B cell (primary cell): ENCODE results near the gene PNMA8C. TPM values are rescaled to one million over a fixed set of nuclear protein-coding genes. Genes with fewer than 3 reads are reported as not detected.

ENCODE experiments used
- ATAC-seq: fragments of 200-7000 bp; cut with Tn5 transposase; one replicate; pipeline ENCODE4 v1.10.0; 2021; ENCODE audit warnings: low read depth, mild to moderate bottlenecking, moderate number of reproducible peaks, moderate library complexity
- CTCF ChIA-PET: fragments of 350-600 bp; sonication (Branson Sonifier 250); formaldehyde crosslinking; loops from one replicate; lab custom pipeline; 2021; ENCODE audit warnings: antibody characterized with exemption, inconsistent platforms; lab: Charles Lee
- POLR2A ChIA-PET: fragments of 350-600 bp; sonication (Branson Sonifier 250); formaldehyde crosslinking; loops from one replicate; lab custom pipeline; 2021; ENCODE audit warnings: antibody characterized with exemption; lab: Charles Lee
- DNase-seq: peaks from one replicate; pipeline ENCODE4 v3.0.0; 2013
- H2AFZ ChIP-seq: 2 replicates; pipeline ENCODE4 v1.6.1; 2012; ENCODE audit warnings: mild to moderate bottlenecking, low read depth, low read length; ENCODE audit not compliant: insufficient read depth, poor library complexity, severe bottlenecking
- H3K27ac ChIP-seq, 2 donors: 1 replicate in 1 of 2; 2 replicates in 1 of 2; pipeline ENCODE4 v1.5.1; 2012 to 2013; ENCODE audit warnings: low read length in 2 of 2, mild to moderate bottlenecking in 2 of 2, moderate library complexity in 1 of 2
- H3K27me3 ChIP-seq, 4 experiments: fragments of 200-600 bp in 1 of 4; sonication (generic) in 1 of 4; replicated peaks in 1 of 4; 1 replicate in 2 of 4; 2 replicates in 2 of 4; pipeline versions ENCODE4 v1.6.1 to v1.7.0; 2013 to 2016; ENCODE audit warnings: low read length in 3 of 4, mild to moderate bottlenecking in 2 of 4, mixed read lengths in 1 of 4, moderate library complexity in 1 of 4; ENCODE audit not compliant: insufficient read depth in 4 of 4, control insufficient read depth in 3 of 4; ENCODE audit errors: control extremely low read depth in 1 of 4
- H3K36me3 ChIP-seq, 2 experiments: replicated peaks in 1 of 2; 1 replicate in 1 of 2; 2 replicates in 1 of 2; pipeline versions ENCODE4 v1.6.1 to v1.7.1; 2013; ENCODE audit warnings: low read length in 1 of 2; ENCODE audit not compliant: insufficient read depth in 2 of 2, control insufficient read depth in 1 of 2; ENCODE audit errors: control extremely low read depth in 1 of 2, extremely low read depth in 1 of 2
- H3K4me1 ChIP-seq, 2 donors: fragments of 200-600 bp in 1 of 2; sonication (generic) in 1 of 2; 1 replicate in 1 of 2; 2 replicates in 1 of 2; pipeline versions ENCODE4 v1.5.1 to v1.6.1; 2013 to 2017; ENCODE audit warnings: low read length in 2 of 2; ENCODE audit not compliant: control insufficient read depth in 2 of 2, insufficient read depth in 2 of 2
- H3K4me2 ChIP-seq: replicated peaks from 2 replicates; pipeline ENCODE3; 2012; ENCODE audit warnings: mild to moderate bottlenecking, low read depth, low read length; ENCODE audit not compliant: poor library complexity, severe bottlenecking
- H3K4me3 ChIP-seq, 5 experiments: fragments of 200-600 bp in 1 of 5; sonication (generic) in 1 of 5; 1 replicate in 3 of 5; 2 replicates in 2 of 5; pipeline versions ENCODE4 v1.5.1 to v1.7.0; 2011 to 2016; ENCODE audit warnings: low read length in 4 of 5, mild to moderate bottlenecking in 4 of 5, low read depth in 2 of 5, control low read depth in 1 of 5, moderate library complexity in 1 of 5; ENCODE audit not compliant: insufficient read depth in 1 of 5; ENCODE audit errors: control extremely low read depth in 1 of 5, extremely low read depth in 1 of 5
- H3K79me2 ChIP-seq: fragments of 200-600 bp; sonication (generic); one replicate; pipeline ENCODE4 v1.6.0; 2016; ENCODE audit warnings: low read length; ENCODE audit not compliant: control insufficient read depth, insufficient read depth
- H3K9ac ChIP-seq: fragments of 200-600 bp; sonication (generic); 2 replicates; pipeline ENCODE4 v1.6.1; 2017; ENCODE audit warnings: mild to moderate bottlenecking, low read length, moderate library complexity
- H3K9me3 ChIP-seq, 3 donors: one replicate each; pipeline versions ENCODE4 v1.6.1 to v1.7.1; 2013; ENCODE audit warnings: low read length in 2 of 3; ENCODE audit not compliant: control insufficient read depth in 2 of 3, insufficient read depth in 1 of 3; ENCODE audit errors: control extremely low read depth in 1 of 3
- H4K20me1 ChIP-seq: 2 replicates; pipeline ENCODE4 v1.6.0; 2012; ENCODE audit warnings: mild to moderate bottlenecking, low read length; ENCODE audit not compliant: insufficient read depth, control insufficient read depth, poor library complexity, severe bottlenecking
- H3K27ac Mint-ChIP-seq: one replicate; pipeline ENCODE4 v1.8.0; 2021; ENCODE audit warnings: mixed read lengths
- H3K27me3 Mint-ChIP-seq: one replicate; pipeline ENCODE4 v1.8.0; 2021; ENCODE audit warnings: mixed read lengths
- H3K4me1 Mint-ChIP-seq: one replicate; pipeline ENCODE4 v1.8.0; 2021; ENCODE audit warnings: mixed read lengths
- H3K4me3 Mint-ChIP-seq: one replicate; pipeline ENCODE4 v1.8.0; 2021; ENCODE audit warnings: mixed read lengths
- H3K9me3 Mint-ChIP-seq: one replicate; pipeline ENCODE4 v1.8.0; 2022; ENCODE audit warnings: mixed read lengths; ENCODE audit not compliant: insufficient read depth
- CTCF ChIP-seq: fragments of 200-600 bp; IDR thresholded peaks from one replicate; pipeline ENCODE4 v1.8.0; 2022; ENCODE audit warnings: antibody characterized with exemption, mild to moderate bottlenecking
- EZH2 ChIP-seq: IDR thresholded peaks from 2 replicates; pipeline ENCODE4 v1.6.1; 2012; ENCODE audit warnings: borderline replicate concordance, low read depth, mild to moderate bottlenecking, moderate library complexity, low read length; ENCODE audit not compliant: insufficient read depth, poor library complexity, severe bottlenecking
- WGBS: methylation state at CpG from one replicate; pipeline ENCODE4 v1.1.5; 2013; ENCODE audit warnings: missing lambda C conversion rate; ENCODE audit not compliant: insufficient coverage; 5-methylcytosine and 5-hydroxymethylcytosine counted together
- intact Hi-C: fragments of 100-400 bp; cut with micrococcal nuclease; formaldehyde crosslinking; loops from one replicate; pipeline ENCODE4 v1.10.0; 2022
- polyA plus RNA-seq: library from polyadenylated mRNA; depleted of rRNA; stranded (reverse); fragments of >200 nt; gene quantifications from 2 replicates; pipeline ENCODE4 v1.2.3, GENCODE V29; 2012
- total RNA-seq, 2 donors: library from RNA; stranded (reverse); fragments of 120-200 nt in 1 of 2; gene quantifications; 1 replicate in 1 of 2; 2 replicates in 1 of 2; pipeline versions ENCODE4 v1.2.3 to v1.2.4, GENCODE V29; 2013 to 2022

Gene PNMA8C
- total and polyA plus RNA-seq, 2 donors (not counting 1 experiment from before 2014, with no cell fraction given): not detected

DNA sequence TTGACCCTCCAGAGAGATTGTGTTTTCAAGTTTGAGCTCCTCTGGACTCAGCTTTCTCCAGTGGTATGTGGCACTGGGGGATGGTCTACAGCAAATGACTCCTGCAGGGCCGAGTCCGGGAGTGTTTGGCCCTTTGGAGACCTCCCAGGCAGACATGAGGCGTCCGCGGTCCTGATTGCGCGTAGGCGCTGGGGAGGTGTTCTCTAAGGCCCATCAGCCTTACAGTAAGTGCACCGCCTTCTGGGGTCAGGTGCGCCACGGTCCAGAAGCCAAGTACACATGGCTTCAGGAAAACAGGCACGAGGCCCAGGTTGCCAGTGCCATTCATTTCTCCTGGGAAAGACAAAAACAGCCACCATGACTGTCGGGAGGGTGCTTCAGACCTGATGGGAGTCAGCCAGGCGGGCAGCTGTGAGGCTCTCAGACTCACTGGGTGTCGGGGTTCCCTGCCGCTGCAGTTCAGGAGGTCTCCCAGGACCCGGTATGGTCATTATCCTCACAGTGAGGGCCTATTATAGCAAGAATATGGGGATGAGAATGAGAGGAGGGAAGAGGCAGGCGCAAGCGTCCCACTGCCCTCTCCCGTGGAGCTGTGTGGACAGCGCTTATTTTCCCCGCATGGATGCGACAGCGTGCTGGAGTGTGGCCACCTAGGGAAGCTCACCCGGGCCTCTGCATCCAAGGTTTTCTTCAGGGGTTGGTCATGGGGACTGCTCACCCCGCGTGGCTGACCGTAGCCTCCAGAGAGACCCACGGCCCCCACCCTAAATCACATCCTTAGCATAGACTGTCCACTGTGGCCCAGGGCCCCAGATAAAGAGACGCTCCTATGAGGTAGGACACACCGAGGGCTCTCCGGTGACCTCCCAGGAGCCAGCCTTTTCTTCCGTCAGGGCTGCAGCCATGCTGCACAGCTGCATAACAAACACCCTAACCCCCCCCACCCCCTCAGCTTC, 37.2 kb downstream of the PNMA8C start:
- Histone ChIP-seq H3K36me3 (peaks cover 0 to 43% of the 10 kb centered on the region in 2 experiments), H3K27ac (no peak overlapping the region), H3K4me1 (peaks cover 0 to 4% of the 10 kb centered on the region in 2 donors), H3K4me2 (no peak overlapping the region), H3K27me3 (no peaks in the 10 kb centered on the region), H3K4me3 (no peak overlapping the region), H3K79me2 (no peaks in the 10 kb centered on the region), H4K20me1 (no peaks in the 10 kb centered on the region), H3K9ac (no peak overlapping the region), H3K9me3 (no peaks in the 10 kb centered on the region), H2AFZ (no peak overlapping the region)
- Mint-ChIP-seq H3K4me3 (no peak overlapping the region), H3K27ac (no peak overlapping the region), H3K4me1 (peaks cover 5% of the 10 kb centered on the region), H3K27me3 (no peaks in the 10 kb centered on the region), H3K9me3 (no peaks in the 10 kb centered on the region)
- intact Hi-C loops: no loop called here
- no peak for ATAC-seq
- CTCF ChIA-PET: interaction anchor here (1.1 kb wide), 1 partner anchor 10 kb away, joined by 3 read pairs; no protein-coding TSS in a partner anchor
- POLR2A ChIA-PET: no interaction called here
- DNase-seq: no peak
- TF ChIP-seq CTCF (no peak), EZH2 (no peak)
- WGBS: 92% methylated on average over 33 of the region's 33 CpGs

GRCh38 chr19:46390866-46391265, 37.9 kb downstream of the PNMA8C start:
- CTCF ChIA-PET: interaction anchor here (1.1 kb wide), 1 partner anchor 9 kb away, joined by 3 read pairs; no protein-coding TSS in a partner anchor
- peaks cover 0 to 46% of the 10 kb centered on the region in 2 experiments for H3K36me3 ChIP-seq
- no peak for DNase-seq
- WGBS: 97% methylated on average over 17 of the region's 18 CpGs
- TF ChIP-seq EZH2 (no peak), CTCF (no peak)
- H3K4me3 ChIP-seq: no peak overlapping the region
- H3K9ac ChIP-seq: no peak overlapping the region
- no peak for ATAC-seq
- Mint-ChIP-seq H3K4me1 (peaks cover 5% of the 10 kb centered on the region), H3K27me3 (no peaks in the 10 kb centered on the region), H3K9me3 (no peaks in the 10 kb centered on the region), H3K27ac (no peak overlapping the region), H3K4me3 (no peak overlapping the region)
- POLR2A ChIA-PET: no interaction called here
- no peak overlapping the region for H3K27ac ChIP-seq
- no peaks in the 10 kb centered on the region for H3K9me3 ChIP-seq
- H2AFZ ChIP-seq: no peak overlapping the region
- no peaks in the 10 kb centered on the region for H4K20me1 ChIP-seq
- H3K4me2 ChIP-seq: no peak overlapping the region
- no peaks in the 10 kb centered on the region for H3K79me2 ChIP-seq
- peaks cover 0 to 4% of the 10 kb centered on the region in 2 donors for H3K4me1 ChIP-seq
- intact Hi-C loops: no loop called here
- no peaks in the 10 kb centered on the region for H3K27me3 ChIP-seq
